Osteocyte (in vitro differentiated cells): Measurements from ENCODE around the gene GRB14. TPM values are rescaled to one million over a fixed set of nuclear protein-coding genes. Genes with fewer than 3 reads are reported as not detected.
"Not testable (repeated sequence)": the region's sequence is repeated elsewhere in the genome, so short reads cannot be mapped to it uniquely, and the experiment has no call there.

Experiments
- DNase-seq: peaks from one replicate; pipeline ENCODE4 v3.0.0; 2021; ENCODE audit warnings: mixed read lengths; ENCODE audit not compliant: unreplicated experiment; ENCODE audit errors: extremely low spot score
- H3K27ac Mint-ChIP-seq: one replicate; pipeline ENCODE4 v1.8.0; 2021; ENCODE audit warnings: mild to moderate bottlenecking, mixed read lengths; ENCODE audit not compliant: unreplicated experiment
- H3K27me3 Mint-ChIP-seq: one replicate; pipeline ENCODE4 v1.8.0; 2021; ENCODE audit warnings: mixed read lengths; ENCODE audit not compliant: unreplicated experiment
- H3K36me3 Mint-ChIP-seq: one replicate; pipeline ENCODE4 v1.8.0; 2021; ENCODE audit warnings: mixed read lengths; ENCODE audit not compliant: unreplicated experiment
- H3K4me1 Mint-ChIP-seq: one replicate; pipeline ENCODE4 v1.8.0; 2021; ENCODE audit warnings: mixed read lengths; ENCODE audit not compliant: unreplicated experiment
- H3K4me3 Mint-ChIP-seq: one replicate; pipeline ENCODE4 v1.8.0; 2021; ENCODE audit warnings: mild to moderate bottlenecking, moderate library complexity, mixed read lengths; ENCODE audit not compliant: unreplicated experiment
- H3K9me3 Mint-ChIP-seq: one replicate; pipeline ENCODE4 v1.8.0; 2021; ENCODE audit warnings: mixed read lengths; ENCODE audit not compliant: unreplicated experiment
- CTCF ChIP-seq: fragments of 200-600 bp; sonication (generic); IDR thresholded peaks from 2 replicates; pipeline ENCODE4 v1.5.0; 2021; ENCODE audit warnings: antibody characterized with exemption, mild to moderate bottlenecking, moderate library complexity
- total RNA-seq: library from RNA; stranded (reverse); gene quantifications from 2 replicates; pipeline ENCODE4 v1.2.1, GENCODE V29; 2021

The GRB14 gene
- total RNA-seq, 1 donor from 2014 or later: 0.83 TPM

- Mint-ChIP-seq H3K4me1 (no peaks in the 10 kb centered on the region), H3K36me3 (no peaks in the 10 kb centered on the region), H3K27ac (no peak overlapping the region), H3K4me3 (no peak overlapping the region), H3K9me3 (peaks cover 19% of the 10 kb centered on the region), H3K27me3 (no peaks in the 10 kb centered on the region)
- TF ChIP-seq CTCF: no peak
- DNase-seq: no peak
These were observed 30.1 kb upstream of the GRB14 start for GRCh38 chr2:164651361-164651760.

GRCh38 chr2:164644036-164644700 lies 22.9 kb upstream of the GRB14 start:
- no peak for DNase-seq
- H3K36me3 Mint-ChIP-seq: no peaks in the 10 kb centered on the region
- H3K4me1 Mint-ChIP-seq: peaks cover 5% of the 10 kb centered on the region
- H3K9me3 Mint-ChIP-seq: no peaks in the 10 kb centered on the region
- TF ChIP-seq CTCF: no peak
- H3K27me3 Mint-ChIP-seq: no peaks in the 10 kb centered on the region
- no peak overlapping the region for H3K27ac Mint-ChIP-seq
- H3K4me3 Mint-ChIP-seq: no peak overlapping the region

- no peak overlapping the region for H3K27ac Mint-ChIP-seq
- TF ChIP-seq CTCF: no peak
- no peak for DNase-seq
- peaks cover 5% of the 10 kb centered on the region for H3K4me1 Mint-ChIP-seq
- no peak overlapping the region for H3K4me3 Mint-ChIP-seq
- H3K9me3 Mint-ChIP-seq: no peaks in the 10 kb centered on the region
- no peaks in the 10 kb centered on the region for H3K36me3 Mint-ChIP-seq
- peaks cover 2% of the 10 kb centered on the region for H3K27me3 Mint-ChIP-seq
These were observed 21.8 kb upstream of the GRB14 start for GRCh38 chr2:164642946-164643555.

GRCh38 chr2:164642268-164642667 lies 21.0 kb upstream of the GRB14 start:
- Mint-ChIP-seq H3K27ac (no peak overlapping the region), H3K36me3 (no peaks in the 10 kb centered on the region), H3K9me3 (no peaks in the 10 kb centered on the region), H3K4me3 (no peak overlapping the region), H3K4me1 (peaks cover 5% of the 10 kb centered on the region), H3K27me3 (peaks cover 2% of the 10 kb centered on the region)
- no peak for TF ChIP-seq CTCF
- no peak for DNase-seq

- not testable (repeated sequence) for DNase-seq, H3K4me3 Mint-ChIP-seq, H3K27me3 Mint-ChIP-seq, H3K9me3 Mint-ChIP-seq, H3K27ac Mint-ChIP-seq, H3K36me3 Mint-ChIP-seq, H3K4me1 Mint-ChIP-seq
These were observed 7.0 kb upstream of the GRB14 start for GRCh38 chr2:164628319-164628718.
